ENCODE measurements around the gene MARCHF9.

MARCHF9 gene

DNA sequence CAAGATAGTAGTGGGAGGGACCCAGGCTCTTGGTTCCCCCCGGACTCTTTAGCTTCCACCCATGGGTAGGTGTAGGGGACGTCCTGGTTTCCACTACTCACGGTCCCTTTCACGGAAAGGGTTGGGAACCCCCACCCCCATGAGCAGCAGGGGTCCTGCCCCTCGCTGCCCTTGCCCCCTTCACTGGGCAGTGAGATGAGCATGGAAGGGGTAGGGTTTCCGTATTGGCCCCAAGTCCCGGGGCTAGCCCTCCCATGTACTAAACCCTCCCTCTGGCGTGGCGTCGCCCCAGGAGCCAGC is 29.1 kb upstream of the MARCHF9 start:
- Histone ChIP-seq H3K36me3 (ENCODE audit: insufficient read depth, low read length) (0 out of 2 replicates have a peak, but pooled peaks cover 6% of the 10 kb centered on the region), H3K9ac (ENCODE audit: low read depth, low read length) (no peak overlapping the region), H3K9me3 (ENCODE audit: insufficient read depth, low read depth, low read length) (no peaks in the 10 kb centered on the region), H3K27ac (ENCODE audit: low read depth, low read length) (no peak overlapping the region), H3K27me3 (ENCODE audit: insufficient read depth, low read length) (peaks cover 78% of the 10 kb centered on the region), H3K4me1 (ENCODE audit: insufficient read depth, low read length) (no peaks in the 10 kb centered on the region), H3K4me3 (ENCODE audit: low read length) (peak overlapping the region; percentile 55)
- WGBS: 8% methylated on average over 8 of the region's 10 CpGs

- peak overlapping the region; percentile 55 for H3K4me3 ChIP-seq (ENCODE audit: low read length)
- 0 out of 2 replicates have a peak, but pooled peaks cover 3% of the 10 kb centered on the region for H3K36me3 ChIP-seq (ENCODE audit: insufficient read depth, low read length)
- no peaks in the 10 kb centered on the region for H3K4me1 ChIP-seq (ENCODE audit: insufficient read depth, low read length)
- WGBS: 3% methylated on average over 79 of the region's 79 CpGs
- H3K9ac ChIP-seq (ENCODE audit: low read depth, low read length): no peak overlapping the region
- H3K9me3 ChIP-seq (ENCODE audit: insufficient read depth, low read depth, low read length): no peaks in the 10 kb centered on the region
- H3K27ac ChIP-seq (ENCODE audit: low read depth, low read length): no peak overlapping the region
- H3K27me3 ChIP-seq (ENCODE audit: insufficient read depth, low read length): peaks cover 84% of the 10 kb centered on the region
Measured at GRCh38 chr12:57726151-57726883, 28.6 kb upstream of the MARCHF9 start.

DNA sequence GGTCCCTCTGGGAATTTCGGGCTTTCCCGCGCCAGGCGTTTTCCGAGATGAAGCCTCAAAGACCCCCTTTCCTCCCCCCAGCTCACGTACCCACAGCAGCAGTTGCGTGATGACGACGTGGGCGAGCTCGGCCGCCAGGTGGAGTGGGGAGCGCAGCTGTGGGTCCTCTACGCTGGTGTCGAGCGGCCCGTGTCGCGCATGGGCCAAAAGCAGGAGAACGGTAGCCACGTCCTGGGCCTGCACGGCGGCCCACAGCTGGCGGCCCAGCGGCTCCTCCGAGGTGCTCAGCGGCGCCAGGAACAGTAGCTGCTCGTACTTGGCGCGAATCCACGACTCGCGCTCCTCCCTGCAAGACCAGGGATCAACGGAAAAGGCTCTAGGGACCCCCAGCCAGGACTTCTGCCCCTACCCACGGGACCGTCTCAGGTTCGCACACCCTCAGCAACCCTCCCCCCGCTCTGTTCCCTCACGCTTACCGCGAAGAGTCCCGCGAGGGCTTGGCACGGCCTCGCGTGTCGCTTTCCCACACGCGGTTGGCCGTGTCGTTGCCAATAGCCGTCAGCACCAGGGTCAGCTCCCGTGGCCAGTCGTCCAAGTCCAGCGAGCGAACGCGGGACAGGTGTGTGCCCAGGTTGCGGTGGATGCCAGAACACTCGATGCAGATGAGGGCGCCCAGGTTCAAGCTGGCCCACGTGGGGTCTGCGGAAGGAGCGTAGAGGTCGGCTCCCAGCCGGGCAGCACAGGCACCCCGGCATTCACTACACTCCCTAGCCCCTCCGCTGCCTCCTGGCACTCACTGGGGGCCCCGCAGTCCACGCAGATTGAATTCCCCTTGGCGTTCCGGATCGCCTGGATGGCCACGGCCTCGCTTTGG is 27.8 kb upstream of the MARCHF9 start:
- Histone ChIP-seq H3K4me3 (ENCODE audit: low read length) (peak overlapping the region; percentile 55), H3K9me3 (ENCODE audit: insufficient read depth, low read depth, low read length) (no peaks in the 10 kb centered on the region), H3K27ac (ENCODE audit: low read depth, low read length) (no peak overlapping the region), H3K9ac (ENCODE audit: low read depth, low read length) (no peak overlapping the region), H3K27me3 (ENCODE audit: insufficient read depth, low read length) (peaks cover 92% of the 10 kb centered on the region), H3K36me3 (ENCODE audit: insufficient read depth, low read length) (no peaks in the 10 kb centered on the region), H3K4me1 (ENCODE audit: insufficient read depth, low read length) (no peaks in the 10 kb centered on the region)
- WGBS: 12% methylated on average over 76 of the region's 76 CpGs

DNA sequence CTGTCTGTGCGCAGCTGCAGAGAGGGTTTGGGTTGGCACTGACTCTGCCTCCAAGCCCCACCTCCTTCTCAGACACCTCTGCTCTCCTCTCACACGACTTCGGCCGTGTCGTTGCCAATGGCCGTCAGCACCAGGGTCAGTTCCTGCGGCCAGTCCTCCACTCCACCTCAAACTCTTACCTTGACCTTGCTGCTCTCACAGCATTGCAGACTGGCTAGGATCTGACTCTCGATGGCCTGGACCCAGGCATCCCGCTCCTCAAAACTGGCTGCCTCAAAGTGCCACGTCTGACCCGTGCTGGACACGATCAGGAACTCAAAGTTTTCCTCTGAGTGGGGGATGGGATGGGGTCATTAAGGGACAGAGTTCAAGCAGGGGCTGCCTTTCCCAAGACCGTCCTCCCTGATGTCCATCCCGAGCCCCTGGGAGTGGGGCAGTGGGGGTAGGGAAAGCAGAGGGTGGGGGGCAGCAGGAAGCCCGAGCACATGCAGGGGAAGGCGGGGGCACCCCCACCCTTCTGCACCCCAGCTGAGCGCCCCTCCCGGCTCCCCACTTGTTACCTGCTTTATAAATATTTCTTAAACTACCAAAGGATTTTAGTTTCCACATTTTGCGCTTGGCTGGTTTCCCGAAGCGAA is 27.0 kb upstream of the MARCHF9 start:
- H3K27me3 ChIP-seq (ENCODE audit: insufficient read depth, low read length): peaks cover 97% of the 10 kb centered on the region
- H3K9me3 ChIP-seq (ENCODE audit: insufficient read depth, low read depth, low read length): no peaks in the 10 kb centered on the region
- H3K36me3 ChIP-seq (ENCODE audit: insufficient read depth, low read length): no peaks in the 10 kb centered on the region
- H3K9ac ChIP-seq (ENCODE audit: low read depth, low read length): no peak overlapping the region
- H3K4me1 ChIP-seq (ENCODE audit: insufficient read depth, low read length): no peaks in the 10 kb centered on the region
- H3K4me3 ChIP-seq (ENCODE audit: low read length): peak overlapping the region; percentile 55
- 36% methylated on average over 21 of the region's 21 CpGs for WGBS
- H3K27ac ChIP-seq (ENCODE audit: low read depth, low read length): no peak overlapping the region

GRCh38 chr12:57729321-57729844 is 25.5 kb upstream of the MARCHF9 start:
- Histone ChIP-seq H3K9me3 (ENCODE audit: insufficient read depth, low read depth, low read length) (no peaks in the 10 kb centered on the region), H3K4me1 (ENCODE audit: insufficient read depth, low read length) (no peaks in the 10 kb centered on the region), H3K9ac (ENCODE audit: low read depth, low read length) (no peak overlapping the region), H3K27ac (ENCODE audit: low read depth, low read length) (no peak overlapping the region), H3K27me3 (ENCODE audit: insufficient read depth, low read length) (peaks cover 97% of the 10 kb centered on the region), H3K4me3 (ENCODE audit: low read length) (no peak overlapping the region), H3K36me3 (ENCODE audit: insufficient read depth, low read length) (no peaks in the 10 kb centered on the region)
- WGBS: 47% methylated on average over 4 of the region's 5 CpGs

GRCh38 chr12:57730336-57731067 is 24.4 kb upstream of the MARCHF9 start:
- no peaks in the 10 kb centered on the region for H3K36me3 ChIP-seq (ENCODE audit: insufficient read depth, low read length)
- H3K27ac ChIP-seq (ENCODE audit: low read depth, low read length): no peak overlapping the region
- H3K27me3 ChIP-seq (ENCODE audit: insufficient read depth, low read length): peaks cover 98% of the 10 kb centered on the region
- H3K9me3 ChIP-seq (ENCODE audit: insufficient read depth, low read depth, low read length): no peaks in the 10 kb centered on the region
- 75% methylated on average over 13 of the region's 13 CpGs for WGBS
- no peaks in the 10 kb centered on the region for H3K4me1 ChIP-seq (ENCODE audit: insufficient read depth, low read length)
- H3K9ac ChIP-seq (ENCODE audit: low read depth, low read length): no peak overlapping the region
- no peak overlapping the region for H3K4me3 ChIP-seq (ENCODE audit: low read length)

DNA sequence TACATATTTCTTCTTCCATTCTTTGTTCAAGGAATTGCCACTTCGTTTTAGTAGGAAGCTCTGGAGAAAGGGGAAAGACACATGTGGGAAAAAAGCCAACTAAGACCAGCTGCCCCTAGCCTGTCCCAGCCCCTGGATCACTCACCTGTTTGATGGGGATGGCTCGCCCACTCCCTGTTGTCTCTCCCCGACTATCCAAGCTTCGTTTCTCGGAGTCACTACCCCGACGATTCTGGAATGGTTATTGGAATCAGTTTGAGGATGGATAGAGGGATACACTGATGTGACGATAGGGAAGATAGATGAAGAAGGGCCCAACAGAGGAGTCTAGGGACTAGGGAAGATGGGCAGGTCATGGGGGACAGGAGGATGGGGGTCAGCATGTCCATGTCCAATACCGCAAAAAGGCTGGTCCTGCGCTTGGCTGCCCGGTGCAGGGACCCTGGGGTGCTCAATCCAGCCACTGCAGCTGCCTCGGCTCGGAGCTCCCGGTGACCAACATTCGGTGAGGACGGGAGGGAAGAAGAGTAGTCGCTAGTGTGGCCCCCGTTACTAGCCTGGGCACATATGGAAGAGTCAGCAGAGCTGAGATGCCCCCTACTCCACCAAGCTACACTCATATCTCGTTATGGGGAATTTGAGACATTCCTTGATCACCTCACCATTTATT is 23.4 kb upstream of the MARCHF9 start:
- Histone ChIP-seq H3K4me1 (ENCODE audit: insufficient read depth, low read length) (peaks cover 2% of the 10 kb centered on the region), H3K27me3 (ENCODE audit: insufficient read depth, low read length) (peaks cover 99% of the 10 kb centered on the region), H3K9me3 (ENCODE audit: insufficient read depth, low read depth, low read length) (no peaks in the 10 kb centered on the region), H3K36me3 (ENCODE audit: insufficient read depth, low read length) (no peaks in the 10 kb centered on the region), H3K9ac (ENCODE audit: low read depth, low read length) (no peak overlapping the region), H3K27ac (ENCODE audit: low read depth, low read length) (no peak overlapping the region), H3K4me3 (ENCODE audit: low read length) (no peak overlapping the region)
- 80% methylated on average over 18 of the region's 19 CpGs for WGBS

GRCh38 chr12:57732270-57732669 is 22.6 kb upstream of the MARCHF9 start:
- H3K27me3 ChIP-seq (ENCODE audit: insufficient read depth, low read length): peaks cover 99% of the 10 kb centered on the region
- 58% methylated on average over 4 of the region's 4 CpGs for WGBS
- H3K4me3 ChIP-seq (ENCODE audit: low read length): no peak overlapping the region
- no peak overlapping the region for H3K27ac ChIP-seq (ENCODE audit: low read depth, low read length)
- no peaks in the 10 kb centered on the region for H3K36me3 ChIP-seq (ENCODE audit: insufficient read depth, low read length)
- peaks cover 9% of the 10 kb centered on the region for H3K4me1 ChIP-seq (ENCODE audit: insufficient read depth, low read length)
- H3K9ac ChIP-seq (ENCODE audit: low read depth, low read length): no peak overlapping the region
- H3K9me3 ChIP-seq (ENCODE audit: insufficient read depth, low read depth, low read length): no peaks in the 10 kb centered on the region

DNA sequence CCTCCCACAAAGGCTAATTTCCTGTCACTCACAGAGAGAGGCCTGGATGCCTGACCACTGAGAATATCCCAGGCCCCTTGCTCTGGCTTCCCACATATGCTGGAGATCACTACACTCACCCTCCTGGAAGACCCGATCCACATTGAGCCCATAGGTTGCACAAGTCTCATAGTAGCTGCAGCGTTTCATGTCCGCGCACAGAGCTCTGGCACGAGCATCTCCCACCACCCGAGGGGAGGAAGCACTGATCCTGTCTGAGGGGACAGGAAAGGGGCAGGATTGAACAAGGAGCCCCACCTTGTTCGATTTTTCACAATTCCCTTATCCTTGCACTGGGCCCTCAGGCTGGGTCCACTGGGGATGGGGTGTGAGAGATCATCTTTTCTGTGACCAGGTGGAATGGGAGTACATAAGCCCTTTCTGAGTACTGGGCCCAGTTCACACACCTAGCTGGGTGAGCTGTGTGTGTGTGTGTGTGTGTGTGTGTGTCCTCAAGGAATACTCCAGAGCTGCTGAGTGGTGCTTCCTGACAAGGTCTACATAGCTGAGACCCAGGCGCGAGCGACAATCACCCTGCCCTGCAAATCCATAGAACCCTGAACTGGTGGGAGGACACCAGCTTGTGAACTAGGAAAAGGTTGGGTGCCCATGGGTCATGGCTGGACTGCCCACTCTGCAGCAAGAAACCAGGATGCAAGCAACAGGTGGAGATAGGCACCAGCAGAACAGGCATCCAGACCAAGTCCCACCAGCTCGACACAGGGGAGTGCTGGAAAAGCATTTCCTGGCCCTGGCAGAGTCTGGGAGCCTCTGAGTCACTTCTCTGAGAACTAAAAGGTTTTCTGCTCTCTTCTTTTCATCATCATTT is 21.9 kb upstream of the MARCHF9 start:
- H3K4me1 ChIP-seq (ENCODE audit: insufficient read depth, low read length): peaks cover 9% of the 10 kb centered on the region
- H3K4me3 ChIP-seq (ENCODE audit: low read length): no peak overlapping the region
- no peak overlapping the region for H3K27ac ChIP-seq (ENCODE audit: low read depth, low read length)
- WGBS: 83% methylated on average over 11 of the region's 11 CpGs
- H3K9ac ChIP-seq (ENCODE audit: low read depth, low read length): no peak overlapping the region
- H3K36me3 ChIP-seq (ENCODE audit: insufficient read depth, low read length): no peaks in the 10 kb centered on the region
- peaks cover 99% of the 10 kb centered on the region for H3K27me3 ChIP-seq (ENCODE audit: insufficient read depth, low read length)
- H3K9me3 ChIP-seq (ENCODE audit: insufficient read depth, low read depth, low read length): no peaks in the 10 kb centered on the region

GRCh38 chr12:57733928-57734327 is 21.0 kb upstream of the MARCHF9 start:
- H3K27me3 ChIP-seq (ENCODE audit: insufficient read depth, low read length): peaks cover 99% of the 10 kb centered on the region
- no peaks in the 10 kb centered on the region for H3K36me3 ChIP-seq (ENCODE audit: insufficient read depth, low read length)
- 79% methylated on average over 6 of the region's 6 CpGs for WGBS
- H3K9ac ChIP-seq (ENCODE audit: low read depth, low read length): no peak overlapping the region
- peaks cover 9% of the 10 kb centered on the region for H3K4me1 ChIP-seq (ENCODE audit: insufficient read depth, low read length)
- no peak overlapping the region for H3K4me3 ChIP-seq (ENCODE audit: low read length)
- no peaks in the 10 kb centered on the region for H3K9me3 ChIP-seq (ENCODE audit: insufficient read depth, low read depth, low read length)
- no peak overlapping the region for H3K27ac ChIP-seq (ENCODE audit: low read depth, low read length)
